ENCODE data around the gene ITPRIP.
A peak's percentile ranks its signal among the peaks of the same experiment; 100 is the strongest.

ITPRIP gene

DNA sequence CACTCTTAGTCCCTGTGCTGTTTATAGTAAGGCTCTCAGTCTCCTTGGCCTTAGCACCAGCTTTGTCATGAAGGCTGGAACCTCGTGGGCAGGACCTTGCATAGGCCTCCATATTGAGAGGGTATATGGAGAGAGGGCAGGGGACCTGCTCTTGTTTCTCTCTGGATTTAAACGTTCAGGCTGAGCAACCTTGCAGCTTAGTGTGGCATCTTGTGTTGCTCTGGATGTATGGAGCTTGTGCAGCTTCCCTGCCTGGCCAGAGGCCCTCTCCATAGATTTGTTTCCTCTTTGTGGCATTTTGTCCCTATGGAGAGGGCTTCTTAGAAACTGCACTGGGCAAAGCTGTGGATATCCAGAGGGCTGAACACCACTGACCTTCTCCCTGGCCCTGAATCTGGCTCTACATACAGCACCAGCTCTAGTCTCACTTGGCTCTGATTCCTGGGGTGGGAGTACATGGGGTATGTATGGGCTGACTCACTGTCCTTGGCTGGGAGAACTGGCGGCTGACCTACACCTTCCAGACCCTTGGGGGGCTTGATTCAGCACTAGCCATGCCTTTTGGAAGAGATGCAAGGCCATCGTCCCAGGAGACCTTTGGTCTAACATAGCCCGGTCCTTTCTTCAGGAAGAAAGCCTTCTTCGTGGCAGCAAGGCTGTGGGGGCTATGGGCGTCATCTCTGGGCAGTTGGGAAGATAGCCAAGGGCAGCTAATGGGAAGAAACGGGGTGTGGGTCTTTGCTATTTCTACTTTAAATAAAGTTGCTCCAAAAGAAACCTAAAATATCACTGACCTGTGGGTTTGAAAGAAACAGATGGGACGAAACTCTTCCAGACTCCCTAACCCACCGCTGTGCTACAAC is 30.5 kb downstream of the ITPRIP start:
- no peak for DNase-seq

DNA sequence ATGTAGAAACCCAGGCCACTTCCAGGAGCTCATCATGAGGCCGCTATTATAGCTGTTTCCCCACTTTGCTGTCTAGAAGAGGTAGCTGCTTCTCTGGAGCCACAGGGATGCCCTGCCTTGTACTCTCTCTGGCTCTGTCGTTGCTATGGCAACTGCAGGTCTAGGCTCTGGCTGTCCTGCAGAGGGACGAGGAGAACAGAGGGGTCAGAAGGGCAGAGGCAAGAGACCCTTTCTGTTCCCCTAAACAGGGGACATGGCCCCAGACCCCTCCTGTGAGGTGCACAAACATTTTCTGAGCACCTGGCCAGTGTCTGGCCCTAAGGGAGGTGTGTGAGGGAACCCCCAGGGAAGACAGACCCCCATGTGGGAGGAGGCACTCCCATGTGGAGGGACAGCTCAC is 31.4 kb downstream of the ITPRIP start:
- DNase-seq, result no peak

DNA sequence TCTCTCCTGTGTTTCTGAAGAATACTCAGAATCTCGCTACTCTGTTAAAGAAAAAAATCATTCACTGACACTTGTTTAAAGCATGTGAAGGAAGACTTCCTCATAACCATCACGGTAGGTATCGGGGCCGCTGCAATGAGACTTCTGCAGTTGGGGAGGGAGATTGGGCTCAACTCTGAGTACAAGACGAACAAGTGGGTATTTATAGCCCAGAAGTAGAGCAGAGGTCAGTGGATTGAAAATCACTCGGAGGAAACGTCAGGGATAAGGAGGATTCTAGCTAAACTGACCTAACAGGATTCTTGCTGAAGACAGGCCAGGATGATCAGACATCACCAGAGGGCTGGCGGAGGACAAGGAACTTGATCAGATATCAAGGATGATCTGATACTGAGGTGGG is 33.3 kb downstream of the ITPRIP start:
- DNase-seq, result no peak

DNA sequence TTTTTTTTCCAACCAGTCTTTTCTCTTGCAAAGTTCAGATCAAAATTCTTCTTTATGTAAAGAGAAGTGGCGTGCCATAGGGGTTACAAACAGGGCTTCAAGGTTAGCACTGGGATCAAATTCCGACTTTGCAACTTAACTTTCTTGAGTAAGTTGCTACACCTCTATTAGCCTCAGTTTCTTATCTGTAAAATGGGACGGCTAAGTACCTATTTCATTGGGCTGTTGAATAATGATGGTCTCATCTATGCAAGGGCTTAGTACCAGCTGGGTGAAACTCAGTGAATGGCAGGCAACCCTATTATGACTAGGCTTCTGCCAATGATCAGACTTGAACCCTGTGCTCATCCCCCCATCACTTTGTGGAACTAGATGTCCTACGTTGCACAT is 33.9 kb downstream of the ITPRIP start:
- DNase-seq, result no peak

DNA sequence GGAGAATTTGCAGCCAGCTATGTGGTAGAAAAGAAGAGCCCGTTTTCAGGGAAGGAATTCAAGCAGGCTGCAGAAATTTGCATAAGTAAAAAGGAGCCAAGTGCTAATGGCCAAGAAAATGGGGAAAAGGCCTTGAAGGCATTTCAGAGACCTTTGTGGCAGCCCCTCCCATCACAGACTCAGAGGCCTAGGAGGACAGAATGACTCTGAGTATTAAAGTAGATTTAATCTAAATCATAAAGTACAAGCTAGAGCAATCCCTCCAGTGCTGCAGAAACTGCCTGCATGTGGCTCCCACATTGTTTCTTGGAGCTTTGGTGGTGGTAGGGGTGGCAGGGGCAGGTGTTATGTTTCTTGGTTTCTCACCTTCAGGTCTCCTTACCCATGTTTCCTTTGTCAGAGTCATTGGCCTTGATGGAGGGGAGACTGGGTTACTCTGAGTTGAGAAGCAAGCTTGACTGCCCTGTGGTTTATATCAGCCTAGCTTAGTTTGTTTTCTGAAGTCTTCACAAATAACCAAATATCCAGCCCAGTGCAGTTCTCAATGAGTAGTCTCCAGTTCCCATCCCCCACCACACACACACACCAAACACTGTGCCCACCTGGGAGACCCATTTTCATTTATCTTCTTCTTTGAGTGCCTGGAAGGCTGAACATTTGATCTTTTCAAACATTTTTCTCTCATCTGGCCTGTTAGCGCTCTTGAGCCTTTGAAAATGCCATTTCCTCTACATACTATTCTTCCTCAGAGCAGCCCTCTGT is 34.5 kb downstream of the ITPRIP start:
- DNase-seq, result no peak

DNA sequence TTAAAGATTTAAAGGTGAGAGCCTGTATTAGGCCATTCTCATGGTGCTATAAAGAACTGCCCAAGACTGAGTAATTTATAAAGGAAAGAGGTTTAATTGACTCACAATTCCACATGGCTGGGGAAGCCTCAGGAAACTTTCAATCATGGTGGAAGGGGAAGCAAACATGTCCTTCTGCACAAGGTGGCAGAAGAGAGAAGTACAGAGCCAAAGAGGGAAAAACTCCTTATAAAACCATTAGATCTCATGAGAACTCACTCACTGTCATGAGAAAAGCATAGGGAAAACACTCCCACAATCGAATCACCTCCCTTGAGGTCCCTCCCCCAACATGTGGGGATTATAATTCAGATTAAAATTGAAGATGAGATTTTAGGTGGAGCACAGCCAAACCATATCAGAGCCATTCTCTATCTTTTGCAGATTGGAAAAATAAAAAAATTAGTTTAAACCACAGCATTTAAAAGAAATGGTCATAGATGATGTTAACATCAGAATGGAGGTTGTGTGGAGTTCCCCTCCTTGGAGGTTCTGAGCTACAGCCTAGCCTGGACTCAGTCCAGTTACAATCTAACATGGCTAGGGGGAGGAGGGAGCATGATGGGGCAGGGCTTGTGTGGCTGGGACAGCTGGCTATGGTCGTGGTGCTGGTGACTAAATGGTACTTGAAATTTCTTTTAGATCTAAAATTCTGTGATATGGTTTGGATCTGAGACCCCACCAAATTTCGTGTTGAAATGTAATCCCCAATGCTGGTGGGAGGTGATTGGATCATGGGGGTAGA is 36.2 kb downstream of the ITPRIP start:
- no peak for DNase-seq

DNA sequence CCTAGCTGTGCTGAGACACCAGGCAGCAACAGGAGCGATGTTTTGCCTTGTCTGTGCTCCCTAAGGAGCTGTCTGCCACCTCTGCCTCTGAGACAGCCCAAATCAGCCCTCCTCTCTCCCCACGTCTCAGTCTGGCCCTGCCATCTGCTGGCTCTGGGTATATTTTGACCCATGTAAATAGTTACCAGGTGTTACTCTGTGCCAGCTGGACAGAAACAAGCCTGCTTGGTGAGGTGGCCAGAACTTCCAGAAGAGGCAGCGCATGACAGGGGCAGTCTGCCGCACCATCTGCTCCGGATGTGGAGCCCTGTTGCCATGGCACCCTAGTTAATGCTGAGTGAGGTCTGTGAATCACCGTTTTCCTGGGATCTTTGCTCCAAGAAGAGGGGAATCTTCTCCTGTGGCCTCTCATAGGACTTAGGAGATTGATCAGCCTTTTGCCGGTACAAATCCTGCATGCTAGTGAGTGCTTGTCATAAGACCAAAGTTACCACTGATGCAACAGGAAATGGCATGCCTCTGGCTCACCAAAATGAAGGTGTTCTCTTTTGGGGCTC is 37.5 kb downstream of the ITPRIP start:
- peak; percentile 69 for DNase-seq

DNA sequence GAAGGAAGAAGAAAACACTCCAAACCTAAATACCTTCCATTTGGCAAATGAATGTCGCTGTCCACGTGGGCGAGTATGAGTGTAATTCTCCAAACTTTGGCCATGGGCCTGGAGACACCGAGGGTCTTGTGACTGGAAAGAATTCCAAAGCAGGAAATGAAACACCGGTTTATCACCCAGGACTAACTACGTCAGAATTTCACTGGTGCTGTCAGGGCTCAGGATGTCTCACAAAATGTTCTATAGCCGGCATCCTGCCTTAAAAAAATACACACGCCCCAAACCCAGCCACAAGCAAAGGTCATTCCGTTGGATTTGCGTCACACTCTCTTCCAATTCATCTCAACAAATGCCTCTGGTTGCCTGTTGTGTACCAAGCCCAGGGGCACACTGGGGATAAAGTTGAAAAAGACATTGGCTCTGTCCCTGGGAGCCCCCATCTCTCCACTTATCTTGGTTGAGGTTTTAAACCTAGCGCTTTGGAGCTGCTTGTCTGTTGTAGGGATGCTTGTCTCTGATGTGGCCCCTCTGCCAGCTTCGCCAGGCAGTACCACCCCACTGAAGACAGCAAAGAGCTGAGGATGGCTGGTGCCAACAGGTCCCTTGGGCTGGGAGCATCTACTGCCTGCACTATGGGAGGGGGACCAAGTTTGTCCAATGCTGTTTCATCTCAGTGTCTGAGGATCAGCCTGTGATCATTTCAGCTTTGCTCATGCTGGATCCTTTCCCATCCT is 38.1 kb downstream of the ITPRIP start:
- DNase-seq, result no peak

DNA sequence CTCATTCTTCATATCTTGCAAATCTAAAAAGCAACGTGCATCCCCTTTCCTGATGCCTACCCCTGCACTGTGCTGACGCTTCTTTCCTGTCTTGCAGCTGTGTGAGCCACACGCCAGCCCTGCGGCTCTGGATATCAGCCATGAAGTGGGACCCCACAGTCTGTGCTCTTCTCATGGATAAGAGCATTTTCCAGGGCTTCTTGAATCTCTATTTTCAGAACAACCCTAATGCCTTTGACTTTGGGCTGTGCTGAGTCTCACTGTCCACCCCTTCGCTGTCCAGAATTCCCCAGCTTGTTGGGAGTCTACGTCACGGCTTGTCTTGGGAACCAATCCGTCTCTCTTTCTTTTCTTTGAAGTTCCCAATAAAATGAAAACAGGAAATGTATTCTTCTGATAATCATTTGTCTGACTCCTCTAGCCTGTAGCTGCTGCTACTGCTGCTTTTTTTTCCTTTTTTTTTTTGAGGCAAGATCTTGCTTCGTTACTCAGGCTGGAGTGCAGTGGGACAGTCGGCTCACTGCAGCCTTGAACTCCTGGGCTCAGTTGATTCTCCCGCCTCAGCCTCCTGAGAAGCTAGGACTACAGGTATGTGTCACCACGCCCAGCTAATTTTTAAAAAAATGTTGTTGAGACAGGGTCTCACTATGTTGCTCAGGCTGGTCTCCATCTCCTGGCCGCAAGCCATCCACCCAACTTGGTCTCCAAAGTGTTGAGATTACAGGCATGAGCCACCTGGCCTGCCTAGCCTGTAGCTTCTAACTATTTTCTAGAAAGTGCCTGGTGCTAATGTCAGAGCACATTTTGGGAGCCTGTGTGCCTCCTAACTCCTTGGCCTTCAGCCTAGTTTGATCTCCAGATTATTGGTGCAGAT is 39.0 kb downstream of the ITPRIP start:
- DNase-seq, result no peak

DNA sequence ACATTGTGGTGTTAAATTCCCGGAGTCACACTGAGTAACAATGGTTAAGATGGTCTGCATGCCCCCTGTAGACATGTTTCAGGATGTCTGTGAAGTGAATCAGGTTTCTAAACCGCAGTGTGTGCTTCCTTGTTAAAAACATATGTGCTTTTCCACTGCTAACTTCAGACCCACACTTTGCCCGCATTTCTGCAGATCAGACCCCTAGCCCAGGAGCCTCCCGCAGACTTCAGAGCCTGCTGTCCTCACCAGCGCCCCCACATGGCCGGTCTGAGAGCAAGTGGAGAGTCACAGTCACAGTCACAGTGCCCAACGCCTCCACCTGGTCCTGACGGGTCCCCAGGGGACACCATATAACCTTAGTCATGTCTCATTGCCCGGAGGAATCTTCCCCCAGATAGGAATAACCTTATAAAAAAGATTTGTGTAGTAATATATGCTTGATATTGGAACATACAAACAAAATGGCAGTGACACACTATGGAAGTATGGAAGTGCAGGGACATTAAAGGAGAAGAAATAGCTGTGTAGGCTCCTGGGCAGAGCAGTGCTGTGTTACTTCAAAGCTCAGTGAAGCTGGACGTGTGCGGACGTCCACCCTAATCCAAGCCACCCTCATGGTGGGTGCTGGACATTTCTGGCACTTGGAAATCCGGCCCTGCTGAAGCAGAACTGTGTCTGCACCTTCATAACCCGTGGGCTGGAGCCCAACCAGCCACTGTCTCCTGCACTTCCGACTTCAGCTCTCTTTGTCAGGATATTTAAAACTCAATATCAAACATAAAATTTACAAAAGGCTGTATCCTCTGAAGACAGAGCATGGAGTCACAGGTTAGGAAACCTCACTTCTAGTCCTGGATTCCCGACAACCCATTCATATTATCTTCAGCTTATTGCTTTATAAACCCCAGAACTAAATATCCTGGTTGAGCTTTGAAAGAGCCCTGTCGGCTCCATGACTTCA is 40.3 kb downstream of the ITPRIP start:
- DNase-seq, result no peak

DNA sequence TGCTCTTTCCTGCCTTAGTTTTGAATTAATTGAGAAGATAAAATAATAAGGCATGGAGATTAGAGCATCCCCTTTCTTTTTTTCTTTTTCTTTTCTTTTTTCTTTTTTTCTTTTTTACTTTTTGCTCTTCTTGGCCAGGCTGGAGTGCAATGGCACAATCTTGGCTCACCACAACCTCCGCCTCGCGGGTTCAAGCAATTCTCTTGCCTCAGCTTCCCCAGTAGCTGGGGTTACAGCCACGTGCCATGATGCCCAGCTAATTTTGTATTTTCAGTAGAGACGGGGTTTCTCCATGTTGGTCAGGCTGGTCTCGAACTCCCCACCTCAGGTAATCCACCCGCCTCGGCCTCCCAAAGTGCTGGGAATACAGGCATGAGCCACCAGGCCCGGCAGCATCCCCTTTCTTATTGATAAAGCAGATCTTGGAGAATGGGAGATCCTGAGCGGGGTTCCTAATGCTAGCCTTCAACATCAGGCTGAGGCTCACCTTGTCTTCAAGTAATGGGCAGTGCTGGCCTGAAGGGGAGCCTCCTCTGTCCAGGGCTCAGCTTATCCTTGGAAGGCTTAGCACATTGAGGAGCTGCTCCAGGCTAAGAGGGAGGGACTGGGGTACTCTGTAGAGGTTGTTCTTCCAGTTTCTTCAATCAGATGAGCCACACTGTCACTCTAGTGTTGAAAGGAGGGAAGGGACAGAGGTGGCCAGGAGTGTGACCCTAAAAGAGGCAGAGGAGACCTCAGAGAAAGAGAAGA is 41.4 kb downstream of the ITPRIP start:
- DNase-seq, result no peak

DNA sequence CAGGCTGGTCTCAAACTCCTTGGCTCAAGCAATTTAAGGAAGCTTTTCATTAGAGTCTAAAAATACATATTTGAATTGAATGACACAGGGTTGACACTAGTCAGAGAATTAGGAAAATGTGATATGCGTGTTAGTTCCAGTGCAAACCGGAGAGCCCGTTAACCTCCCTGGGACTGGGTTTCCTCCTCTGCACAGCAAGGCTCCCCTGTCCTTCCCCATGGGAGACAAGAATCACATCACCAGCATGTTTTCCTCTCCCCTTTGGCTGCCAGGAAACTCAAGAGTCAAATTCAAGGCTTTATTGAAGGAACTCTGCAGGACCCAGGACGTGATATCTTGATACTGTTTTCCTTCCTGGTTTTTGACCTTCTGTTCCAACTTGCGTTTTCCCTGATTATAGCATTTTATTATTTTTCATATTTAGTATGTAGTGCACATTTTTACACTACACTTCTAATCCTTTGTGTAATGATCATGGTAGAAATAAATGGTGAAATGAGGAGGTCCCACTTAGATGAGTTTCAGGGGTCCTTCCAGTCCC is 44.4 kb downstream of the ITPRIP start:
- DNase-seq, result no peak

DNA sequence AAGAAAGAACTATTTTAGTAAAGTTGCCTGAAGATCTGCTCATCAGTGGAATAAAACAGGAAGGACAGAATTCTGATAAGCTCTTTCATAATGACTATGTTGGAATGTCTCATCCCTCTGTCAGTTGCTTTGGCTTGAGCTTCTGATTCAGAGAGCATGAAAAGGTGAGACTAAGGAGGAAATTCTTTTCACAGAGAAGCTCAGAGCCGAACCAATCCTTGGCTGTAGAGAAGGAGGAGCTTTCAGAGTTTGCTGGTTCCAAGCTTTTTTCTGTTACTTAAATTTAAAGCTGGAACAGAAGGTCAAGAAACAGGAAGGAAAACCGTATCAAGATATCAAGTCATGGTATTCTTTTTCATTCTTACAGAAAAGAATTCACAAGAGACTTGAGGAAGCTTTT is 45.3 kb downstream of the ITPRIP start:
- no peak for DNase-seq

DNA sequence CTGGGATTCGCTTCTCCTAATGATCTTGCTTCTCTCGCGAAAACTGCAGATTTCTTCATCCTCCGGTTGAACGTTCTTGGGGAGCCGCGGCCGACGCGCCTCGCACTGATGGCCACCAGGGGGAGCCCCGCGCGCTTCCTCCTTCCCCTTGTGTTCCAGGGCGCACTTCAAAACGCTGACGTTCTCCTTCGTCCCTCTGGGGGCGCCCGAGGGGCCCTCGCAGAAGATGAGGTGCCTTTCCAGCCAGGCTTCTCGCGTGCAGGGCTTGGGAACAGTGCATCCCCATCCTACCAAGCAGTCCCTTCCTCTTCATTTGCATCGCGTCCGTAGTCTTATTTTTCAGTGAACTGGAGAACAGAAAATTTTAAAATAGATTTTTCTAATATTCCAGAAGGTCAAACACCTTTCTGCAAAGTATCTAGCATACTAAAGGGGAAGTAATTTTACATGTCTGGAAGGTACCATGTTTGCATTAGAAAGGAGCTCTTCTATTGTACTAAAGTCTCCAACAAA is 46.8 kb downstream of the ITPRIP start:
- DNase-seq, result peak; percentile 64

DNA sequence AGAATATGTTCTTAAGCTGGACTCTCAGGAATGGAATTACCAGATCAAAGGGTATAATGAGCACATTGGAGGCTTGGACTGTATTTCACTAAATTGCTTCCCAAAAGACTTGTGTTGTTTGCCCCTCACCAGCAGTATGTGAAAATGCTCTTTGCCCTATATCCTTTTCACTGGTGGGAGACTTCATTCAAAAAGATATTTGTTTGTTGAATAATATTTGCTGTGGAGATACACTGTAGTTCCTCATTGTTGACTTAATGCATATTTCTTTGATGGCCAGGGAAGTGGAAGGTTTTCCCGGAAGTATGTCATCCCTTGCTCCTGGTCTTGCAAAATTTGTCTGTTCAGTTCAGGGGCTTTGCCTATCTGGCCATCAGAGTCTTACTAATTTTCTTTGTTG is 49.9 kb downstream of the ITPRIP start:
- no peak for DNase-seq

DNA sequence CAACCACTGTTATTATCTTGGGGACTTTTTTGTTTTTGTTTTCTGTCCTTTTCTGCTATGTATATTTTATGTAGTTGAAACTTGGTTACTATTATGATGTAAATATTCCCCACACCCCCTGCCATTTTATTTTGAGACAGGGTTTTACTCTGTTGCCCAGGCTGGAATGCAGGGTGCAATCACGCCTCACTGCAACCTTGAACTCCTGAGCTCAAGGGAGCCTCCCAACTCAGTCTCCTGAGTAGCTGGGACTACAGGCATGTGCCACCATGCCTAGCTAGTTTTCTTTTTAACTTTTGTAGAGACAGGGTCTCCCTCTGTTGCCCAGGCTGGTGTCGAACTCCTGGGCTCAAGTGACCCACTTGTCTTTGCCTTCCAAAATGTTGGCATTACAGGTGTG is 51.3 kb downstream of the ITPRIP start:
- no peak for DNase-seq

DNA sequence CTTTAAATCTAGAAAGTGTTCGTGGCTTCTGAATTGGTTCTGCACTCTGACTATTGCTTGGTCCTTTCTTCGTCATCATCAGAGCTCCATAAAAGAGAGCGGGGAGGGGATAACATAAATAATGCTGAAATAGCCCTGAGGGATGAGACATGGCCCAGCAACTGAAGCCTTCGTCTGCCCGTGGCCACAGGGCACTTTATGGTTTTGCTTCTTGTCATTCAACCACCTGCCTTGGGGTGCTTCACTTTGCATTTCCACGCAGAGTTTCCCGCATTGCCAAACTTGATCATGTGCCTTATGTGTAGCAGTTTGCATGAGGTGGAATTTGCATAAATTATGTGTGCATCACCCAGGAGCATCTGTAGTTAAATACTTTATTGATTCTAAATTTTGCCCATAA is 53.4 kb downstream of the ITPRIP start:
- no peak for DNase-seq

DNA sequence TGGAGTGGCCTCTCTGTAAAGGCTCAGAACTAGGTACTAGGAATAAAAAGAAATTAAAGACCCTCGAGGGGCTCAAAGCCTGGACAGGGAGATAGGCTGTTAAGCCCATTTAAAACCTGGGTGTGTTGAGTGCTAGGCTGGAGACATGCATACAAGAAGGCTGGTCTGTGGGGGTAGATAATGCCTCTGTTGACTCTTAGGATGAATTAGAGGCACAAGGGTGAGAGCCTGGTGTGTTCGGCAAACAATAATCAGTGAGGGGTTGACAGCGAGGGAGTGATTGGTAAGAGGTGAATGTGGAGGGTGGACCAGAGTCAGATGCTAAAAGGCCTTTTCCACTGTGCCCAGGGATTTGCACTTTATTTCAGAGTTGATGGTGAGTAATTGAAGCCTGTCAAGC is 56.6 kb downstream of the ITPRIP start:
- no peak for DNase-seq

Data from GOT3 (cell line).